HL-60/S4 treated with retinoic acid at 250 ng/mL for 4 days and 3 days (cell line): ENCODE results near the gene PDE4D.
"Not testable (repeated sequence)": the region's sequence is repeated elsewhere in the genome, so short reads cannot be mapped to it uniquely, and the experiment has no call there.

Source experiments
- in situ Hi-C: fragments of 300-500 bp; cut with MboI; formaldehyde crosslinking; loops from 2 replicates; pipeline ENCODE4 v1.7.0; 2022; ENCODE audit warnings: low sequenced_read_pairs

The PDE4D gene

DNA sequence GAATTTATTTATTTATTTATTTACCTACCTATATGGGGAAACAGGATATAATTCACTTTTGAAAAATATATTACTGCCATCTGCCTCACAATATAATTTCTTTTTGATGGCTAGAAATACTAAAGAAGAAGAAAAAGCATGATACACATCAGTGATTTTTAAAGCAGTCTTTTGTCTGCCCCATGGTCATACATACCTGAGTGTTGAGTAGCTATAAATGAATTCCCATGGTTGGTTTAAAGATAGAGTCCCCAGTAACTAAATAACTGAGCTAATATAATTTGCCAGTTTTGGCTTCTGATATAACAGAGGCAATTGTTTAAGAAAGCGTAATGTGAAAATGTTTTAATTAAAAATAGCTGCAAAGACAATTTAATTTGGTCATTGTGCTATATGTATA is 447.8 kb downstream of the PDE4D start:
- in situ Hi-C loops, result no loop called here

DNA sequence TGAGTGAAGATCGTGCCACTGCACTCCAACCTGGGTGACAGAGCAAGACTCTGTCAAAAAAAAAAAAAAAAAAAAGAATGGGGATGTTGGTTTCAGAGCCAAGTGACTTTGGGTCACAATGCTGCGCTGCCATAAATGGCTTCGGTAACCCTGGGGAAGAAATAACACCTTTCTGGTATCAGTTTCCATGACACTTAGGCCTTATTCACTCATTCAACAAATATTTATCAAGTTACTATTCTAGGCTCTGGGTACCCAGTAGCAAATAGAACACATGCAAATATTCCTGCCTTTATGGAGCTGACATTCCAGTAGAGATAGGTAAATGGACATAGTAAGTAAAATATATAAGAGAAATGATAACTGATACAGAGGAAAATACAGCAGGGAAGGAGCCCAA is 454.2 kb downstream of the PDE4D start:
- in situ Hi-C loops, result no loop called here

DNA sequence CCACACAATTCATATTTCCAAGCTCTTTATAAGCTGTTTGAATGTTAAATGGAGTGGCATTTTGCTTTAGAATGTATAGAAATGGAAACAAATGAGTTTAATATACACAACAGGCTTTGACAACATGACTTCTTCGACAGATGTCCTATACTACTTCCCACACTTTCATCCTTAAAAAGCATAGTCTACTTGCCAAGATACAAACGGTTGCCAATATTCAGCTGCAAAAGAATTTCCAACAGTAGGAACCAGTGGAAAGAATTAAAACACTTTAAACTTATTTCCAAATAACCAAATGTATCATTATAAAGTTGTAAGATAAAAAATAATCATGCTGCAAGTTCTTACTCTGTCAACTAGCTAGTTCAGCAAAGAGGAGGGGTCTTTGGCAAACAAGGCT is 456.4 kb downstream of the PDE4D start:
- in situ Hi-C loops, result no loop called here

DNA sequence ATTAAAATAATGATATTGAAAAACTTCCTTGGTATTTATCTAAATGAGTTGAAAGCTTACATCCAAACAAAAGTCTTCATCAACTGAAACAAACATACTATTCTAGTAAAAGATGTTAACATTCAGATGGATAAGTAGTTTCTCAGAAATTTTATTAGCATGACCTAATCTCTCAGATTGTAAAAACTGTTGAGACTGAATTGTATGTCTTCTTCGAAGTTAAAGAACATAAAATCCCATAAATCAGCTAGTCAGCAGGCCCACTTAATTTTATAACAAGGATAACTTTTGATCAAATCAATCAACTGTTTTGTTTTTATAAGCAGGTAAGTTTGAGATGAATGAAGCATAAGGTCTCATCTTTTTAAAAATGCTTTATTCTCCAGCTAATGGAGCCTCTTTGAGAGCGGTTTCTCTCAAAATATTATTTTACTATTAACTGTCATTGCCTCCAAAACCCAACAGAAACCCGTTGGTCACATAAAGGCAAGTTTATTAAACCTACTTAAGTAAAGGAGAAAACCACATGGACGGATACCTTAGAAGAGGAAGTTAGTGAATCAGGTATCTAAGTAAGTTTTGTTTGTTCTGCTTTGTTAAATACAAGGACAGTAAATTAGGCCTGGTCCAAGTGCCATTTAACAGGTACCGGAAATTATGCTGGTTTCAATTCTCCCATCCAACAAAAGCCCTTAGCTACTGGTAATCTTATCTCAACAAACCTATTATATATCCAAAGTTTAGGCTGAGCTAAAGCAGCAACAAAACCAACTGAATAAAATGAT is 457.0 kb downstream of the PDE4D start:
- in situ Hi-C loops, result no loop called here

DNA sequence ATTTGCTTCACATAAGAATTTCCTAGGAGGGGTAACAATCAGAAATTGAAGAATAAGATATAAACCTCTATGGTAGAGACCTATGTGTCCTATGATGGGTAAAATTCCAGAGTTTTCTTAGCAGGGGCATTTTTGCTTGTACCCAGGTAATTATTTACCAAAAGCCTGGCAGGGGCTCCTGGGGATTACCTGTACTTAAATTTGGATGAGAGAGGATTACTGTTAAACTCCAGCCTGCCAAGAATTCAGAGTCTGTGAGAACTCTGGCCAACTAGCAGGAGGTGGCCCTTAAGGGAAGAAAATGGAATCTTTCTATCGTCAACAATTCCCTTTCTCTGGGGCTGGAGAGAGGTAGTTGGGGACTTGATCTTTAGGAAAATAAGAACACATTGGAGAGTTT is 460.4 kb downstream of the PDE4D start:
- in situ Hi-C loops, result no loop called here

DNA sequence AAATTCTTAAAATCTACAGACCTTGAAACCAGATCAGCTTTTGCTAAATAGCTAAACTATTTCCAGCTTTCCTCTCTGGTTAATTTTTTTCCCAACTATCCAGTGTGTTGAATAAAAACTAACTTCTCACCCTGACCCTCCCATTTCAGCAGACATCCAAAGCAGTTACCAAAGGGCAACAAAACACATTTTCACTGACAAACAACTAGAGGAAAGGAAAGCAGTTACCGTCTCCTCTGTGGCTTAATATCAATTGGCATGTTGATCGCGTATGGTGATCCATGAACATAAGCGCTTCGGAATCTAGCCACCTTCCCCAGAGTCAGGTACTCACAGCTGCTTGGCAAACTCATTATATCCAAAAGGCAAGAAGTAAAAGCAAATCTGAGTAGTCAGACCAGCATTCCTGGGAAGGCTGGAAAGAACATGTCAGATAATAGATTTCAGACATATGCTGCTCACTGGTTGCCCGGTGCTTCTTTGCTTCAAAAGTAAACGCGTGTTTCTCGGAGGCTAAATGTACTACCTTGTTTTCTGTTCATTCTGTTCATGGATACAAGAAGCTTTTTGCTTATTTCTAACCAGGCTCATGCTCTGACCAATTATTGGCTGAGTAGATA is 463.4 kb downstream of the PDE4D start:
- in situ Hi-C loops, result no loop called here

DNA sequence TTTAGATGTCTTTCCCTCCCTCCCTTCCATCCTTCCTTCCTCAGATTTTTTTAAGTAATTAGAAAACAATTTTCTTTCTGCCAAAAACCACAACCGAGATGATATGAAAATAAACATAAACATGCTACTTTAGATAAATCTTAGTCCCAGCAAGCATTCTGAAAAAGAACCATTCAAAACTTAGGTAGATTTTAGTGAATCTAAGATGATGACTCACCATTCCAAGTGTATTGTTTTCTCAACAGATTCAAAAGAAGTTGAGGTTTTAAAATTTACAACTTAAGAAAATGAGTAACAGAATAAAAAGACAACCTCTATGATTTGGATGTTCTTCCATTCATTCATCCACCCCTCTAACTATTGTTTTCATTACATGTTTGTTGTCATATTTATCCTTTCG is 465.1 kb downstream of the PDE4D start:
- in situ Hi-C loops, result no loop called here

DNA sequence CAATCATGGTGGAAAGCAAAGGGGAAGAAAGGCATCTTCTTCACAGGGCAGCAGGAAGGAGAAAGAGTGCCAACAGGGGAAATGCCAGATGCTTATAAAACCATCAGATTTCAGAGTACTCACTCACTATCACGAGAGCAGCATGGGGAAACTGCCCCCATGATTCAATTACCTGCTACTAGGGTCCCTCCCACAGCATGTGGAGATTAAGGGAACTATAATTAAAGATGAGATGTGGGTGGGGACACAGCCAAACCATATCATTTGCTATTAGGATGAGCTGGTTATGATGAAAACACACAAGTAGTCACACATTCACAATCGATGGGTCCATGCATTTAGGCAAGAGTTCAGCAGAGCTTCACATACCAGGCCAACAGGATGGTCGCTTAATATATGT is 469.0 kb downstream of the PDE4D start:
- in situ Hi-C loops, result no loop called here

DNA sequence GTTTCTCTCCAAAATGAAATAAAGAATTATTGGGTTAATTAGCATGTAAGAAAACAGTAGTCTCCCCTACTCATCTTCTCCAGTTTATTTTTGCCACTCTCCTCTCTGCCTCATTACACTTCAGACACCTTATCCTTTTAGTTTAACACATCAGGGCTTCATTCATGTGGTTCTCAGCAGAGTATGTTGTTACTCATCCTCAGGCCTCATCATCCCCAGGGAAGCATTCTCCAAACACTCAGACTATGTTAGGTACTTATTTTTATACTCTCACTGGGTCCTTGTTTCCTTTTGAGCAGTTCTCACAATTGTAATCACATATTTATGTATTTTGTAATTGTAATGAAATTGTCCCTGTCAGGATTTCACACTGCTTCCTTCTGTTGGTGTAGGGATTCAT is 470.5 kb downstream of the PDE4D start:
- in situ Hi-C loops, result no loop called here

DNA sequence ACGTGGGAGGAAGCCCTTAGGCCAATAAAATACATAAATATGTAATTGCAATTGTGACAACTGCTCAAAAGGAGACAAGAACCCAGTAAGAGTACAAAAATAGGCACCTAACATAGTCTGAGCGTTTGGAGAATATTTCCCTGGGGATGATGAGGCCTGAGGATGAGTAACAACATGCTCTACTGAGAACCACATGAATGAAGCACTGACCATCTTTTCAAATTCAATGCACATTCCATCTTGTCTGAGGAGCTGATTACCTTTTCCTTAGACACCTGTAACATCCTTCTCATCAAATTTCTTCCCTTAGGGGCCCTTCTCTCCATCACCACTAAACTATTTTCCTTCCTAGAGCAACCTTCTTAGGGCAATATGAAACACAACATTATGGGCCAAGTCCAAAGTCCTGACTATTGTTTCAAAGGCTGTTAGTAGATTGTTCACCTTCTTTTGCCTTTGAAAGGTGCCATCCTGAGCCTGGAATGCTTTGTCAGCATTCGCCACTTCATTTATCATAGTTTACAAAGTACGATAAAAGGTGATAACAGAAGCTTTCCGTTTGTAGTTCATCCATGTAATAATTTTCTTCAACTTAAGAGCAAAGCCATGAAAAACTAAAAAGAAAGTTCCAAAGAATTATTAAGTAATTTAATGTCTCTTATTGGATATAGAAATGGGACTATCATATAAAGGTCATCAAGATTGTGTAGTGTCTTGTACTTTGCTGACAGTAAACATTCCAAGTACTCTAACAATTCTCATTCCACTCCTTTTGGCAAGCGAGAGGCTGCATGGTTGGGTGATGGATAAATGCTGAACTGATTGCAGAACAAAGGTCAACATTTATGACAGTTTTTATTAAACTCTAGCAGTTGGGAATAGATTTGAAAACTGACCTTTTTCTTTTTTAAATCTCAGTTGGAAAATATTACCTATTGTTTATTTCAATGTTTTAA is 471.3 kb downstream of the PDE4D start:
- in situ Hi-C loops, result no loop called here

DNA sequence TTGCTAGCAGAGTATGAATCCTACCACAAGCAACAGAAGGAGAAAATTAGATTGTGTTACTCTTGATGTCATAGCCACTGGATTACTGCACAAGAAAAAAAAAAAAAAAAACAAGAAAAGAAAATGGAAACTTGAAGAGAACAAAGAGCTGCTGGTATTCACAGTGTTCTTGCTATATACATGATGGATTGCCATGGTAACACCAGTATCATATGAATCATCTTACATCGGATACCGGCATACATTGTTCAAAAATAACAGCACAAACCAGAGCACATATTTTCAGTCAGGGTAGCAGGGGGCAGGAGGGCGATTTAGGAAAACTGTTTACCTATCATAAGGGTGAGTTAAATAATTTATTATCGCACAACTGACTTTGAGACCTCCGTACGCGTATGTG is 472.9 kb downstream of the PDE4D start:
- in situ Hi-C loops, result no loop called here

DNA sequence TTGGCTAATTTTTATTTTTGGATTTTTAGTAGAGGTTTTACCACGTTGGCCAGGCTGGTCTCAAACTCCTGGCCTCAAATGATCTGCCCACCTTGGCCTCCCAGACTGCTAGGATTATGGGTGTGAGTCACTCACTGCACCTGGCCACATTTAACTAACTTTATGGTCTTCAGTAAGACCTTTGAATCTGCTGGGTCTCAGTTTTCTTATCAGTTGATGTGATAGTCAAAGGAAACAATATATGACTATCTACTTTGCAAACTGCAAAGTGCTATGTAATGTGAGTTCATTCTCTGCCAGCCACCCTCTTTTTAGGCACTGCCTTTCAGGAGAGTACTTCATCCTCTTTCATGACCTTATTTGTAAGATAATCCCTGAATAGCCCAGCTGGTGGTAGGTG is 474.7 kb downstream of the PDE4D start:
- in situ Hi-C loops, result no loop called here

DNA sequence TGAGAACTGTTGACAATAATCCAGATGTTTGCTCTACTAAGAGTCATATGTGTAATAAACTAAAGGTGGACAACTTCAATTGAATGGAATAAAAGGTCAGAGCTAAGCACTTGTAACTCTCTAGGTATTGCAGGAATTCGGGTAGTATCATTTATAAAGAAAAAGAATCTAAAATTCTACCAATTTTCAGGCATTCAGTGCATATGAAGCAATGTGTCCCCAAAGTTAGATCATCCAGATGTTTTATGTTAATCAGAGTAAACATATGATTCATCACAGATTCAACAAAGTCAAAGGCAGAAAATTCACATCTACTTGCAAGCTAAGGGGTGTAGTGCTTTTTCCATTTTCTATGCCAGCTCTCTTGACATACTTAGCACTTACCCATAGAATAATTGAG is 477.1 kb downstream of the PDE4D start:
- in situ Hi-C loops, result no loop called here

DNA sequence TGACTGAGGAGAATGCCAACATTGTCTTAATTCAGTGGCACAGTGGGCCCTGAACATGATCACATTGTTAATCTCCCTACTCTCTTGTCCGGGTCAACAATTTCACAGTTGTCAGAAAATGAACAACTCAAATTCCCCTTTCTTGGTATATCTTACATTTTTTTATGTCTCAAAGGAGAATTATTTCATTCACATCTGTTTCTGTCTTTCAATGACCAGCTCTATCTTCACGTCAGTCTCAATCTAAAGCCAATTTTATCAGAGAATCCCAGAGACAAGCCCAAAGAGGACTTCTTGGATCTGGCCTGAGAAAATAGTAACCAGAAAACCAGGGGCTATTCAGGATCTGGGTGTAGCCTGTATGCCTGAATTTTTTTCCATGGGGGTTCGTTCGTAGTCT is 477.5 kb downstream of the PDE4D start:
- in situ Hi-C loops, result no loop called here

DNA sequence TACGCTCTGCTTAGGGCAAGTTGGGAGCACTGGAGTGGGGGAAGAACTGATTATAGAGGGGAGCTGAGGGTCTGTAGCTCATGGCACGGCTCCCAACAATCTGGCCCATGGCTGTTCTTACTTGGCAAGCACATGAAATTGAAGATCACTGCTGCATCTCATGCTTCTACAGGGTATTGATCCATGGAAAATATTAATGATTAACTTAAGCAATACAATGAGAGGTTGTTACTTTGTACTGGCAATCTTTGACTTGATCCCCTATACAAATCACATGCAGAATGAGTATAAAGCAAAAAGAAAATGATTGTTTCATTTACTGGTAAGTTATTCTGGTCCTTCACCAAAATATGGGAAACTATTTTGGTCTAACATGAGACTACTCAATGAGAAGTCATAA is 481.1 kb downstream of the PDE4D start:
- in situ Hi-C loops, result no loop called here

DNA sequence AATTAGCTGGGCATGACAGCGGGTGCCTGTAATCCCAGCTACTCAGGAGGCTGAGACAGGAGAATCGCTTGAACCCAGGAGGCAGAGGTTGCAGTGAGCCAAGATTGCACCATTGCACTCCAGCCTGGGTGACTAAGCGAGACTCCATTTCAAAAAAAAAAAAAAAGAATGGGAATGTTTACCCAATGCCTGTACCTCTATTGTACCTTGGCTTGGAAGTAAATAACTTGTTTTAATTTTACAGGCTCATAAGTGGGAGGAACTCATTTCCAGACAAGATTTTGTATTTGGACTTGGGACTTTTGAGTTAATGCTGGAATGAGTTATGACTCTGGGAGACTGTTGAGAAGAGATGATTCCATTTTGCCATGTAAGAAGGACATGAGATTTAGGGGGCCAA is 484.5 kb downstream of the PDE4D start:
- in situ Hi-C loops, result not testable (repeated sequence)

DNA sequence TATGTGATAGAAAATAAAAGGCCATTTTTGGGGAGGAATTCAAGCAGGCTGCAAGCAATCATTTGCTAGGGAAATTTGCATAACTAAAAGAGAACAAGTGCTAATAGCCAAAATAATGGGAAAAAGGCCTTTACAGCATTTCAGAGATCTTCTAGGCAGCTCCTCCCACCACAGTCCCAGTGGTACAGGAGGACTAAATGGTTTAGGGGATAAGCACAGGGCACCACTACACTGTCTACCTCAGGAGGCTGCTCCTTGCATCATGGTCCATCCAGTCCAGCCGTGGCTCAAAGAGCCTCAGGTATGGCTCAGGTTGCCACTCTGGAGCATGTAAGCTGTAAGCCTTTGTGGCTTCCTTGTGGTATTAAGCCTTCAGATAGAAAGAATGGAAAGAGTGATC is 485.6 kb downstream of the PDE4D start:
- in situ Hi-C loops, result no loop called here

DNA sequence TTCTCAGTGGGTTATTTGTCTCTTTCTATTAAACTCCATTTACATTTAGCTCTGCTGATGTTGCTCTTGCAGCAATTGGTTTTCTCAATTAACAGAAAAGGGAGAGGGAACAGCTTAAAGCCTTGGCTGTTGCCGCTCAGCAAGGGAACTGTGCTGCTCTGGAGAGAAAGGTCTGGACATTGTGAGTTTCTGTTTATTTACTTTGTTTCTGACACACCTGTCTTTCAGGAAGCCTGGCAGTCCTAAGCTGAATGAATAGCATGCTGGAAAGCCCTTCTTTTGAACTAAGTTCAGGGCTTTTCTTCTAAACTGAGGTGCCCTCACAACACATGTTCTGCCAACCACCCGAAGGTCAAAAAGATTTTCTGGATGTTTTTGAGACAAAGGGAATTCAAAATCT is 491.9 kb downstream of the PDE4D start:
- in situ Hi-C loops, result no loop called here

DNA sequence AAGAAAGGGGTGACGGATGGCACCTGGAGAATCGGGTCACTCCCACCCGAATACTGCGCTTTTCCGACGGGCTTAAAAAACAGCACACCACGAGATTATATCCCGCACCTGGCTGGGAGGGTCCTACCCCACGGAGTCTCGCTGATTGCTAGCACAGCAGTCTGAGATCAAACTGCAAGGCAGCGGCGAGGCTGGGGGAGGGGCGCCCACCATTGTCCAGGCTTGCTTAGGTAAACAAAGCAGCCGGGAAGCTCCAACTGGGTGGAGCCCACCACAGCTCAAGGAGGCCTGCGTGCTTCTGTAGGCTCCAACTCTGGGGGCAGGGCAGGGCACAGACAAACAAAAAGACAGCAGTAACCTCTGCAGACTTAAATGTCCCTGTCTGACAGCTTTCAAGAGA is 498.6 kb downstream of the PDE4D start:
- in situ Hi-C loops, result loop anchor here (25.0 kb wide), 1 partner anchor 208 kb away; no protein-coding TSS in a partner anchor

DNA sequence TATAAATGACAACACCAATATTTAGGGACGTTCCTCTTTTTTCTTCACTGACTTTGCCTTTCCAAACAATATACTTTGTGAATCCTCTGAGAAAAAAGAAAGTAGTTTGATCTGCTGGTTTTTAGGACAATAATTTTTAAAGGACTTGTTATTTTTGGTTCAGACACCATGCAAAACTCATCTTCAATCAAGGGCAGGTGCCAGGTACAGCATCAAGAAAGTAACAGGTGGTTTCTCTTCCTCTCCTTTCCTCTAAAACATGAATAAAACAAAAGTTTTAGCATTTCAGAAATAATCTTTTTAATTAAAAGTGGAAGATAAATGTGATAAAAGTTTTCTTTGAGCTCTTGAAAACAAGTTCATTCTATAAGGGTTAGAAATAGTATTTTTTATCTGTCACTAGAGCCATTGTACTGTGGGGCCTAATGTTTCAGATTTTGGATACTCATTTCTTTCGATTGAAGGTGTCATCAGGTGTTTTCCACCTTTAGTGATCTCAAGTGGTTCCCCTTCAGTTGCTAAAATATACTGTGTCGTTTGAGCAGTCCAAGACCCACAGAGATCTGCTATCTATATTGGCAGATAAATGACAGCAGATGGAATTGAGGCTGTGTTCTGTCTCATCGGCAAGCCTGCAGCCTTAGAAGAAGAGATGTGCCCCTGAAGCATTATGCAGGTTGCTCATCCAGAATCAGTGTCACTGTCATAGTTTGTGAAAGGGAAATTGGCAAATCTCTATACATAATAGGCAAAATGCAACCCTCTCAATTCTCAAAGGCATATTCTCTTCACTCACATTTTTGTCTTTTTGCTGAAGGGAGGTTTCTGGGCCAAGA is 499.7 kb downstream of the PDE4D start:
- in situ Hi-C loops, result loop anchor here (25.0 kb wide), 1 partner anchor 207 kb away; no protein-coding TSS in a partner anchor

DNA sequence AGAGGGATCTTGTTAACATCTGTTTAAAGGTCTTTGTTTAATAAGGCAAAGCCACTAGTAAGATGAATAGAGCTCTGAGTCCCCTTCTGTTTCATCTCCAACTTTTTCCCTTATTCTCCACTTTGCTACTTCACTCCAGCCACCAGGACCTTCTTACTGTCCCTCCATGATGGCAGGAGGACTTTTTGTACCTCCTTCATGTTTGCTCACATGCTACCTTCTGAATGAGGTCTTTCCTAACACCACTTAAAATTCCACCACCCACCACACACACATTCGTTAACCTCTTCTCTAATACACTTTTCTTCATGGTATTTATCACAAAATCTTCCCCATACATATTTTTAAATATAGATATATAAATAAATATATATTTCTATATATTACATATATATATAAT is 501.9 kb downstream of the PDE4D start:
- in situ Hi-C loops, result loop anchor here (25.0 kb wide), 1 partner anchor 204 kb away; no protein-coding TSS in a partner anchor
